Neutrophil (primary cell): ENCODE results near the gene EVX2.

Experiments
- H3K27ac ChIP-seq: fragments of 200-600 bp; sonication (generic); 2 replicates; pipeline ENCODE4 v1.5.1; 2016; ENCODE audit warnings: mild to moderate bottlenecking, moderate library complexity
- H3K27me3 ChIP-seq: fragments of 200-600 bp; sonication (generic); 2 replicates; pipeline ENCODE4 v1.6.0; 2016; ENCODE audit warnings: mild to moderate bottlenecking
- H3K36me3 ChIP-seq: fragments of 200-600 bp; sonication (generic); 2 replicates; pipeline ENCODE4 v1.5.1; 2017
- H3K4me1 ChIP-seq, 2 experiments: fragments of 200-600 bp in 1 of 2; sonication (generic) in 1 of 2; 1 replicate in 1 of 2; 2 replicates in 1 of 2; pipeline versions ENCODE4 v1.5.1 to v1.6.1; 2013 to 2016; ENCODE audit warnings: low read depth in 1 of 2, low read length in 1 of 2, mild to moderate bottlenecking in 1 of 2, moderate library complexity in 1 of 2; ENCODE audit not compliant: control insufficient read depth in 1 of 2, insufficient read depth in 1 of 2
- H3K4me3 ChIP-seq, 2 experiments: fragments of 200-600 bp in 1 of 2; sonication (generic) in 1 of 2; 1 replicate in 1 of 2; 2 replicates in 1 of 2; pipeline ENCODE4 v1.5.1; 2013 to 2016; ENCODE audit warnings: low read depth in 1 of 2, low read length in 1 of 2, mild to moderate bottlenecking in 1 of 2, moderate library complexity in 1 of 2
- H3K9me3 ChIP-seq: fragments of 200-600 bp; sonication (generic); 2 replicates; pipeline ENCODE4 v1.5.1; 2016
- CTCF ChIP-seq: fragments of 200-600 bp; sonication (generic); IDR thresholded peaks from 2 replicates; pipeline ENCODE4 v1.5.1; 2016; ENCODE audit warnings: antibody characterized with exemption

Gene EVX2

GRCh38 chr2:176126929-176127773 lies 43.4 kb upstream of the EVX2 start:
- H3K4me1 ChIP-seq: peaks cover 15 to 37% of the 10 kb centered on the region in 2 experiments
- H3K36me3 ChIP-seq: no peaks in the 10 kb centered on the region
- no peaks in the 10 kb centered on the region for H3K9me3 ChIP-seq
- H3K27me3 ChIP-seq: peaks cover 100% of the 10 kb centered on the region
- no peak overlapping the region for H3K27ac ChIP-seq
- no peak overlapping the region for H3K4me3 ChIP-seq
- TF ChIP-seq CTCF: peak; percentile 73

- no peak overlapping the region for H3K4me3 ChIP-seq
- H3K27me3 ChIP-seq: peaks cover 100% of the 10 kb centered on the region
- H3K27ac ChIP-seq: no peak overlapping the region
- H3K4me1 ChIP-seq: peaks cover 11 to 36% of the 10 kb centered on the region in 2 experiments
- H3K36me3 ChIP-seq: no peaks in the 10 kb centered on the region
- H3K9me3 ChIP-seq: no peaks in the 10 kb centered on the region
- no peak for TF ChIP-seq CTCF
Observed at GRCh38 chr2:176125772-176126054, 42.0 kb upstream of the EVX2 start.

GRCh38 chr2:176124947-176125771 lies 41.4 kb upstream of the EVX2 start:
- H3K4me1 ChIP-seq: peaks cover 11 to 30% of the 10 kb centered on the region in 2 experiments
- no peaks in the 10 kb centered on the region for H3K9me3 ChIP-seq
- peaks cover 100% of the 10 kb centered on the region for H3K27me3 ChIP-seq
- no peak overlapping the region for H3K4me3 ChIP-seq
- H3K27ac ChIP-seq: no peak overlapping the region
- no peak for TF ChIP-seq CTCF
- H3K36me3 ChIP-seq: no peaks in the 10 kb centered on the region

- Histone ChIP-seq H3K4me1 (peaks cover 10 to 23% of the 10 kb centered on the region in 2 experiments), H3K27ac (no peak overlapping the region), H3K9me3 (no peaks in the 10 kb centered on the region), H3K36me3 (no peaks in the 10 kb centered on the region), H3K4me3 (no peak overlapping the region), H3K27me3 (peaks cover 100% of the 10 kb centered on the region)
- no peak for TF ChIP-seq CTCF
Observed at GRCh38 chr2:176124110-176124946, 40.6 kb upstream of the EVX2 start.

- Histone ChIP-seq H3K4me3 (no peak overlapping the region), H3K27me3 (peaks cover 100% of the 10 kb centered on the region), H3K4me1 (peaks cover 6 to 18% of the 10 kb centered on the region in 2 experiments), H3K36me3 (no peaks in the 10 kb centered on the region), H3K9me3 (no peaks in the 10 kb centered on the region), H3K27ac (no peak overlapping the region)
- no peak for TF ChIP-seq CTCF
Observed at GRCh38 chr2:176123411-176124109, 39.8 kb upstream of the EVX2 start.
